ENCODE data around the gene RIPPLY1.

The RIPPLY1 gene

GRCh38 chrX:106862972-106863688 is 40.0 kb downstream of the RIPPLY1 start:
- H3K27ac ChIP-seq, result no peak overlapping the region
- no peak for TF ChIP-seq CTCF (IDR thresholded peaks at IDR 0.05)
- no peak overlapping the region for H3K4me3 ChIP-seq
- no peak for DNase-seq (ENCODE audit: low spot score)
